HG02970 (cell line): ENCODE measurements around the gene RAB10.
"Not testable (repeated sequence)": the region's sequence is repeated elsewhere in the genome, so short reads cannot be mapped to it uniquely, and the experiment has no call there.

Source experiments
- ATAC-seq: cut with Tn5 transposase; IDR thresholded peaks from one replicate; pipeline ENCODE4 v1.9.1; 2021; ENCODE audit warnings: mild to moderate bottlenecking, moderate library complexity, moderate number of reproducible peaks; ENCODE audit not compliant: unreplicated experiment, low FRiP score

The RAB10 gene

GRCh38 chr2:26013668-26014067, 20.2 kb upstream of the RAB10 start:
- ATAC-seq: no peak

GRCh38 chr2:26016012-26016705, 17.7 kb upstream of the RAB10 start:
- ATAC-seq: no peak

- ATAC-seq: not testable (repeated sequence)
Measured at GRCh38 chr2:26016706-26017045, 17.2 kb upstream of the RAB10 start.

GRCh38 chr2:26017464-26018183, 16.3 kb upstream of the RAB10 start:
- no peak for ATAC-seq

GRCh38 chr2:26018184-26019055, 15.5 kb upstream of the RAB10 start:
- ATAC-seq: no peak

- ATAC-seq: no peak
Measured at GRCh38 chr2:26020231-26020640, 13.6 kb upstream of the RAB10 start.

GRCh38 chr2:26024260-26024659, 9.6 kb upstream of the RAB10 start:
- no peak for ATAC-seq

GRCh38 chr2:26025509-26025908, 8.4 kb upstream of the RAB10 start:
- ATAC-seq: no peak

GRCh38 chr2:26028083-26028482, 5.8 kb upstream of the RAB10 start:
- ATAC-seq: not testable (repeated sequence)

- peak; percentile 0 for ATAC-seq
Measured at GRCh38 chr2:26032586-26033269, 1.2 kb upstream of the RAB10 start.

GRCh38 chr2:26033270-26033817, 540 bp upstream of the RAB10 start:
- no peak for ATAC-seq

GRCh38 chr2:26034637-26034992, 731 bp downstream of the RAB10 start:
- no peak for ATAC-seq

GRCh38 chr2:26035090-26035743, 1.3 kb downstream of the RAB10 start:
- no peak for ATAC-seq

- ATAC-seq: no peak
Measured at GRCh38 chr2:26039603-26040323, 5.9 kb downstream of the RAB10 start.

- no peak for ATAC-seq
Measured at GRCh38 chr2:26043109-26043508, 9.2 kb downstream of the RAB10 start.

GRCh38 chr2:26043862-26044696, 10.2 kb downstream of the RAB10 start:
- ATAC-seq: no peak

GRCh38 chr2:26048791-26049190, 14.9 kb downstream of the RAB10 start:
- no peak for ATAC-seq

- ATAC-seq: no peak
Measured at GRCh38 chr2:26049641-26050040, 15.8 kb downstream of the RAB10 start.
